DOHH2 (cell line): ENCODE measurements around the gene SMC4.

ENCODE experiments used
- CTCF ChIP-seq: fragments of 200-600 bp; sonication (generic); IDR thresholded peaks from one replicate; pipeline ENCODE4 v1.5.1; 2014; ENCODE audit warnings: antibody characterized with exemption, mild to moderate bottlenecking, low read depth, low read length; ENCODE audit not compliant: poor library complexity, severe bottlenecking
- EZH2phosphoT487 ChIP-seq: fragments of 200-600 bp; sonication (generic); IDR thresholded peaks from 2 replicates; pipeline ENCODE4 v1.6.1; 2017; ENCODE audit warnings: borderline replicate concordance, mild to moderate bottlenecking, antibody characterized with exemption, low read length, moderate library complexity, mixed read lengths

GRCh38 chr3:160478338-160478737 is 78.9 kb downstream of the SMC4 start:
- TF ChIP-seq CTCF (no peak), EZH2phosphoT487 (no peak)
